CD14-positive monocyte (primary cell): ENCODE data around the gene RPS2. TPM values are rescaled to one million over a fixed set of nuclear protein-coding genes. Genes with fewer than 3 reads are reported as not detected.
A peak's percentile ranks its signal among the peaks of the same experiment; 100 is the strongest.

Experiments
- DNase-seq, 3 donors: peaks; one replicate each; pipeline ENCODE4 v3.0.0-alpha.2; 2011 to 2022
- H2AFZ ChIP-seq: 2 replicates; pipeline ENCODE4 v1.6.0; 2012; ENCODE audit warnings: mild to moderate bottlenecking, low read depth, low read length, inconsistent platforms; ENCODE audit not compliant: insufficient read depth, poor library complexity, severe bottlenecking
- H3K27ac ChIP-seq, 2 donors: 1 replicate in 1 of 2; 2 replicates in 1 of 2; pipeline ENCODE4 v1.5.1; 2012 to 2013; ENCODE audit warnings: low read length in 2 of 2, control low read depth in 1 of 2, inconsistent platforms in 1 of 2, low read depth in 1 of 2, mild to moderate bottlenecking in 1 of 2
- H3K27me3 ChIP-seq, 2 donors: one replicate each; pipeline versions ENCODE4 v1.6.0 to v1.6.1; 2011 to 2013; ENCODE audit warnings: low read length in 2 of 2; ENCODE audit not compliant: control insufficient read depth in 2 of 2, insufficient read depth in 2 of 2
- H3K36me3 ChIP-seq, 2 donors: replicated peaks in 1 of 2; 1 replicate in 1 of 2; 2 replicates in 1 of 2; pipeline versions ENCODE4 v1.5.1 to v1.6.1; 2012 to 2013; ENCODE audit warnings: low read length in 2 of 2, control low read depth in 1 of 2, inconsistent platforms in 1 of 2, mild to moderate bottlenecking in 1 of 2; ENCODE audit not compliant: insufficient read depth in 2 of 2, control insufficient read depth in 1 of 2
- H3K4me1 ChIP-seq, 2 donors: 1 replicate in 1 of 2; 2 replicates in 1 of 2; pipeline versions ENCODE4 v1.5.1 to v1.6.1; 2012 to 2013; ENCODE audit warnings: low read length in 2 of 2, control low read depth in 1 of 2, inconsistent platforms in 1 of 2, mild to moderate bottlenecking in 1 of 2, moderate library complexity in 1 of 2; ENCODE audit not compliant: insufficient read depth in 2 of 2, control insufficient read depth in 1 of 2
- H3K4me2 ChIP-seq: replicated peaks from 2 replicates; pipeline ENCODE3; 2012; ENCODE audit warnings: low read length, moderate library complexity, mild to moderate bottlenecking; ENCODE audit not compliant: poor library complexity, severe bottlenecking; ENCODE audit errors: extremely low read depth
- H3K4me3 ChIP-seq, 3 experiments: fragments of 200-600 bp in 1 of 3; sonication (generic) in 1 of 3; replicated peaks in 1 of 3; 1 replicate in 2 of 3; 2 replicates in 1 of 3; pipeline ENCODE4 v1.5.1; 2011 to 2013; ENCODE audit warnings: low read length in 3 of 3, mild to moderate bottlenecking in 3 of 3, control low read depth in 2 of 3, low read depth in 2 of 3, inconsistent platforms in 1 of 3, moderate library complexity in 1 of 3
- H3K79me2 ChIP-seq: 2 replicates; pipeline ENCODE4 v1.6.0; 2012; ENCODE audit warnings: mild to moderate bottlenecking, control low read depth, inconsistent platforms, low read length, moderate library complexity; ENCODE audit not compliant: insufficient read depth
- H3K9ac ChIP-seq: 2 replicates; pipeline ENCODE4 v1.6.0; 2017; ENCODE audit warnings: low read length, mild to moderate bottlenecking; ENCODE audit not compliant: insufficient read depth, poor library complexity, severe bottlenecking
- H3K9me3 ChIP-seq, 2 donors: replicated peaks in 1 of 2; 1 replicate in 1 of 2; 2 replicates in 1 of 2; pipeline versions ENCODE4 v1.5.1 to v1.6.1; 2012 to 2013; ENCODE audit warnings: low read length in 2 of 2, control low read depth in 1 of 2; ENCODE audit not compliant: control insufficient read depth in 1 of 2, insufficient read depth in 1 of 2
- H4K20me1 ChIP-seq: 2 replicates; pipeline ENCODE4 v1.6.0; 2012; ENCODE audit warnings: mild to moderate bottlenecking, low read length, control low read depth, moderate library complexity; ENCODE audit not compliant: insufficient read depth
- H3K27ac Mint-ChIP-seq, 7 donors: one replicate each; pipeline ENCODE4 v1.8.0; 2020; ENCODE audit warnings: mild to moderate bottlenecking in 7 of 7, mixed read lengths in 7 of 7, moderate library complexity in 6 of 7, inconsistent platforms in 2 of 7
- H3K27me3 Mint-ChIP-seq, 3 donors: one replicate each; pipeline ENCODE4 v1.8.0; 2021 to 2022; ENCODE audit warnings: low read depth in 3 of 3, mild to moderate bottlenecking in 3 of 3, mixed read lengths in 3 of 3, moderate library complexity in 3 of 3, inconsistent platforms in 1 of 3
- H3K36me3 Mint-ChIP-seq, 2 donors: one replicate each; pipeline ENCODE4 v1.8.0; 2020; ENCODE audit warnings: mixed read lengths in 2 of 2, inconsistent platforms in 1 of 2, mild to moderate bottlenecking in 1 of 2
- H3K4me1 Mint-ChIP-seq: one replicate; pipeline ENCODE4 v1.8.0; 2020; ENCODE audit warnings: mild to moderate bottlenecking, mixed read lengths
- H3K4me3 Mint-ChIP-seq, 2 donors: one replicate each; pipeline ENCODE4 v1.8.0; 2020; ENCODE audit warnings: mild to moderate bottlenecking in 2 of 2, mixed read lengths in 2 of 2, moderate library complexity in 1 of 2
- H3K9me3 Mint-ChIP-seq, 7 donors: one replicate each; pipeline ENCODE4 v1.8.0; 2020 to 2022; ENCODE audit warnings: mixed read lengths in 7 of 7, mild to moderate bottlenecking in 6 of 7, moderate library complexity in 6 of 7, inconsistent platforms in 2 of 7
- WGBS: methylation state at CpG from one replicate; pipeline ENCODE4 v1.1.5; 2013; ENCODE audit warnings: missing lambda C conversion rate; ENCODE audit not compliant: insufficient coverage; 5-methylcytosine and 5-hydroxymethylcytosine counted together
- intact Hi-C, 2 donors: fragments of 100-400 bp; cut with micrococcal nuclease; formaldehyde crosslinking; loops; one replicate each; pipeline versions ENCODE4 v1.15.0 to v1.15.1; 2023
- polyA plus RNA-seq, 3 donors: library from polyadenylated mRNA; depleted of rRNA in 1 of 3; unstranded in 2 of 3; stranded (reverse) in 1 of 3; fragments of 300-500 nt in 2 of 3; fragments of >200 nt in 1 of 3; fragmentation: Illumina TruSeq in 2 of 3; gene quantifications; 1 replicate in 2 of 3; 2 replicates in 1 of 3; pipeline ENCODE4 v1.2.3, GENCODE V29; 2012 to 2021
- TF ChIP-seq, protein P1 (sequence below): fragments of 200-600 bp; IDR thresholded peaks from one replicate; pipeline ENCODE4 v1.8.0; 2022; ENCODE audit warnings: antibody characterized with exemption, mild to moderate bottlenecking

Gene RPS2
- polyA plus RNA-seq, 3 donors = 1,849 to 2,136 (median 1,893) TPM

DNA sequence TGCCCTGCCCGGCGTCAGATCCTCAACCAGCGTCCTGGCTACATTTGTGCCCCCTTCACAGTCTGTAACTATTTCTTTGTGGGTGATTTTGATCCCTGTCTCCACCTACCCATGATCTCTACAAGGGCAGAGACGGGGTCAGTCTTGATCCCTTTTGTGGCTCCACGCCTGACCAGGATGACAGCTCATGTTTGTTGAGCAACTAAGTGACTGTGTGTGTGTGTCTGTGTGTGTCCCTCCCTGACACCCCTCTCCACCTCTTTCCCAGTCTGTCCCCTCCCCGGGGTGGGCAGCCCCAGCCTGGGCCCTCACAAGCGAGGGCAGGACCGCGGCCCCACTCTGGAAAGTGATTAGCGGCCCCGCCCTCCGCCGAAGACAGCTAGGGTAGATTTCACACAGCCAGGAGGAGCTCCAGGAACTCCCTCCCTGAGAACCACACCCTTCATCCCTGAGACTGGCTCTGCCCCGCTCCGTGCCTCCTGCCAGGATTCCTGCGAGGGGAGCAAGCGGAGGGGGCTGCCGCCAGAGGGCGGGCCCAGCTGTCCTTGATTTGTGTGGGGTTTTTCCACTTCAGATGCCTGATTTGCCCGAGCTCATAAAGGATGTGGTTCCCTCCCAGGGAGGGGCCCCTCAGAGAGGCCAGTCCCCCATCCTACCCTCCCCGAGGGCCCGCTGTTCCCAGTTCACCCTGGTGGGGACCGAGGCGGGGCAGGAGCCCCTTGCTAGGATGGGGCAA lies 41.2 kb downstream of the RPS2 start:
- no peaks in the 10 kb centered on the region for H3K36me3 ChIP-seq
- H3K4me1 ChIP-seq = peaks cover 6 to 9% of the 10 kb centered on the region in 2 donors
- no peak overlapping the region for H3K4me2 ChIP-seq
- intact Hi-C loops = loop anchor here in 1 of 2 donors (5.0 kb wide), 1 partner anchor 66 kb away; no protein-coding TSS in a partner anchor
- H3K9ac ChIP-seq = no peak overlapping the region
- peaks cover 0 to 15% of the 10 kb centered on the region in 2 donors for H3K9me3 ChIP-seq
- H3K27ac Mint-ChIP-seq = no peak overlapping the region
- peaks cover 64 to 71% (median 70%) of the 10 kb centered on the region in 3 donors for H3K27me3 Mint-ChIP-seq
- peaks cover 0 to 6% of the 10 kb centered on the region in 2 donors for H3K36me3 Mint-ChIP-seq
- H3K4me3 ChIP-seq = no peak overlapping the region
- H3K9me3 Mint-ChIP-seq = peaks cover 0 to 15% (median 6%) of the 10 kb centered on the region in 7 donors
- peak overlapping the region; percentile 44 for H2AFZ ChIP-seq
- peaks cover 8 to 61% of the 10 kb centered on the region in 2 donors for H3K27me3 ChIP-seq
- TF ChIP-seq, protein P1, sequence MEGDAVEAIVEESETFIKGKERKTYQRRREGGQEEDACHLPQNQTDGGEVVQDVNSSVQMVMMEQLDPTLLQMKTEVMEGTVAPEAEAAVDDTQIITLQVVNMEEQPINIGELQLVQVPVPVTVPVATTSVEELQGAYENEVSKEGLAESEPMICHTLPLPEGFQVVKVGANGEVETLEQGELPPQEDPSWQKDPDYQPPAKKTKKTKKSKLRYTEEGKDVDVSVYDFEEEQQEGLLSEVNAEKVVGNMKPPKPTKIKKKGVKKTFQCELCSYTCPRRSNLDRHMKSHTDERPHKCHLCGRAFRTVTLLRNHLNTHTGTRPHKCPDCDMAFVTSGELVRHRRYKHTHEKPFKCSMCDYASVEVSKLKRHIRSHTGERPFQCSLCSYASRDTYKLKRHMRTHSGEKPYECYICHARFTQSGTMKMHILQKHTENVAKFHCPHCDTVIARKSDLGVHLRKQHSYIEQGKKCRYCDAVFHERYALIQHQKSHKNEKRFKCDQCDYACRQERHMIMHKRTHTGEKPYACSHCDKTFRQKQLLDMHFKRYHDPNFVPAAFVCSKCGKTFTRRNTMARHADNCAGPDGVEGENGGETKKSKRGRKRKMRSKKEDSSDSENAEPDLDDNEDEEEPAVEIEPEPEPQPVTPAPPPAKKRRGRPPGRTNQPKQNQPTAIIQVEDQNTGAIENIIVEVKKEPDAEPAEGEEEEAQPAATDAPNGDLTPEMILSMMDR = peak; percentile 11
- 3% methylated on average over 8 of the region's 24 CpGs for WGBS
- no peaks in the 10 kb centered on the region for H3K79me2 ChIP-seq
- peaks cover 16% of the 10 kb centered on the region for H3K4me1 Mint-ChIP-seq
- H4K20me1 ChIP-seq = no peaks in the 10 kb centered on the region
- peak overlapping the region in 1 of 2 donors; percentile 76 for H3K4me3 Mint-ChIP-seq
- DNase-seq = peak in 2 of 3 donors; percentile 8 to 44
- H3K27ac ChIP-seq = no peak overlapping the region

DNA sequence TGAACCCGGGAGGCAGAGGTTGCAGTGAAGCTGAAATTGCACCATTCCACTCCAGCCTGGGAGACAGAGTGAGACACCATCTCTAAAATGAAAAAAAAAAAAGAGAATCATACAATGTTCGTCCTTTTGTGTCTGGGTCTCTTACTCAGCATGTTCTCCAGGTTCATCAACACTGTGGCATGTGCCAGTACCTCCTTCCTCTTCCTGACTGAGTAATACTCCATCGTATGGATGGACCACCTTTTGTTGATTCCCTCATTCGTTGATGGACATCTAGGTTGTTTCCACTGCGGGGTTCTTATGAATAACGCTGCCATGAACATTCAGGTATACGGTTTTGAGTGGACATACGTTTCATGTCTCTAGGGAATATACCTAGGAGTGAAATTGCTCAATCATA lies 42.3 kb downstream of the RPS2 start:
- no peaks in the 10 kb centered on the region for H3K79me2 ChIP-seq
- H3K4me1 Mint-ChIP-seq = peaks cover 16% of the 10 kb centered on the region
- H2AFZ ChIP-seq = no peak overlapping the region
- TF ChIP-seq, protein P1 = no peak
- H3K4me2 ChIP-seq = no peak overlapping the region
- peaks cover 0 to 6% of the 10 kb centered on the region in 2 donors for H3K36me3 Mint-ChIP-seq
- H3K4me1 ChIP-seq = peaks cover 6 to 9% of the 10 kb centered on the region in 2 donors
- DNase-seq = no peak
- no peak overlapping the region for H3K27ac Mint-ChIP-seq
- no peaks in the 10 kb centered on the region for H4K20me1 ChIP-seq
- no peak overlapping the region for H3K4me3 ChIP-seq
- H3K9ac ChIP-seq = no peak overlapping the region
- H3K9me3 Mint-ChIP-seq = peaks cover 0 to 15% (median 6%) of the 10 kb centered on the region in 7 donors
- H3K4me3 Mint-ChIP-seq = peak overlapping the region in 1 of 2 donors; percentile 76
- peaks cover 12 to 67% of the 10 kb centered on the region in 2 donors for H3K27me3 ChIP-seq
- H3K27me3 Mint-ChIP-seq = peaks cover 64 to 79% (median 67%) of the 10 kb centered on the region in 3 donors
- intact Hi-C loops = loop anchor here in 1 of 2 donors (5.0 kb wide), 1 partner anchor 65 kb away; no protein-coding TSS in a partner anchor
- peaks cover 0 to 15% of the 10 kb centered on the region in 2 donors for H3K9me3 ChIP-seq
- WGBS = 90% methylated on average over 2 of the region's 8 CpGs
- H3K27ac ChIP-seq = no peak overlapping the region
- no peaks in the 10 kb centered on the region for H3K36me3 ChIP-seq
